ENCODE results near the gene ANKRD22.

Gene ANKRD22

GRCh38 chr10:88819290-88819689, 32.4 kb downstream of the ANKRD22 start:
- TF ChIP-seq CTCF (IDR thresholded peaks at IDR 0.05), result no peak

GRCh38 chr10:88813200-88813599, 38.4 kb downstream of the ANKRD22 start:
- no peak for TF ChIP-seq CTCF (IDR thresholded peaks at IDR 0.05)

DNA sequence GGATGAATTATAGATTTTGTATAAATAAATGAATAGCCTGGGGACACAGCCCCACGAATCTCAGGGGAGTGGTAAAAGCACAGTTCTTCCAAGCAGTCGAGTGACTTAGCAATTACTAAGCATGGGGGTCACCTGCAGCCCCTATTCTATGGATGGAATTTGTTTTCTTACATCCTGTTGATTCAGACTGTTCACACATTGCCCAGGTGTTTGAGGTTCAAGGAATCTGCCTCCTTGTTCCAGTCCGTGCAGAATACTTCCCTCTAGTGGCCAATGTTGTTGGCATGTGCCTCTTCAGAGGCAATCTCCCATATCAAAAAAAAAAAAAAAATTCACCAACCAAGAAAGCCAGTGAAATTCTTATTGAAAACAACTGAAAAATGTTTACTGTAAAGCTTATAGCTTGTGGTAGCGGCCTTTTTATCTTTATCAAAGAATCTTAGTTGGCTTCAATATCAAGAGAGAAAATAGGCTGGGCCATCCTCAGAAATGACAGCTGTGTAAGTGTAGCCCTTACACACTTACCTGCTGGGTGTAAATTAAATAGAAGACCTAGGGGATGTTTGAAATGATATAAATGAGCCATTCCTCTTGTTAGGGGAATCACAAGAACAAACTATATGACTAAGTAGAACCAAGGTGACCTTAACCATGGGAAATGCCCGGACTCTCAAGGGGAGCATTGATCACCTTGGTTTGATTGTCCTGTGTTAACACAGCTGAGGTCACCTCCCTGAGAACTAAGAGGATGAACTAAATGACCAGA, 41.3 kb downstream of the ANKRD22 start:
- TF ChIP-seq CTCF (IDR thresholded peaks at IDR 0.05), result peak; percentile 59

- TF ChIP-seq CTCF (IDR thresholded peaks at IDR 0.05), result no peak
Measured at GRCh38 chr10:88809621-88810020, 42.0 kb downstream of the ANKRD22 start.

DNA sequence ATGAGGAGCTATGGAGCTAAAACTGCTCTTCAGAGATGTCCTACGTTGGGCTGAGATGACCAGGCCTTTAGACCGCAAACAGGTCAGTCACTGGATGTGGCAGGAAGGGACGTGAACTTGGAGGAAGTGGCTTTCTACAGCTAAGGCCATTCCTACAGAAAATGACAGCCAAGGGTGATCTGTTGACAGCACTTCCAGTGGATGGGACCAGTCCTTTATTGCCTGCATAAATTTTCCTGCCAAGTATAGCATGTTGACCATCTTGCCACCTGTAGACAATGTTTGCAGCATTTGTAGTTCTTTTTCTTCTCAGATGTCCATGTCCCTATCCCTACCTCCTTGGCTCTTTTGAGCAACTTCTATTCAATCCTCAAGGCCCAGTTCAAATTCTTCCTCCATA, 45.7 kb downstream of the ANKRD22 start:
- no peak for TF ChIP-seq CTCF (IDR thresholded peaks at IDR 0.05)

DNA sequence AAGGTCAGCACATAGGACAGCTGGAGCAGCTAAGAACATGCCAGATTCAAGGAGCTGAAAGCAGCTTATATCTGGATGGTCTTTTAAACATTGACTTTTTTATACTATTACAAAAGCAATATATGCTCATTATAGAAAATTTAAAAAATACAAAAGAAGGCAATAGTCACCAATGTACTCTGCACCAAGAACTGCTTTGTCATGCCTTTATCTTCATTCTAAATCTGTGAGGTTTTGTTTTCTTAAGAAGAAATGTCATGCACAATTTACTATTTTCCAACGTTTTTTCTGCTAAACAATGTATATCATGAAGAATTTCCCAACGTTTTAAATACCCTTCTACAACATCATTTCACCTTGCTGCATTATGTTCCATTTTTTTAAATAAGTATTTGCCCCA, 46.3 kb downstream of the ANKRD22 start:
- TF ChIP-seq CTCF (IDR thresholded peaks at IDR 0.05), result no peak

DNA sequence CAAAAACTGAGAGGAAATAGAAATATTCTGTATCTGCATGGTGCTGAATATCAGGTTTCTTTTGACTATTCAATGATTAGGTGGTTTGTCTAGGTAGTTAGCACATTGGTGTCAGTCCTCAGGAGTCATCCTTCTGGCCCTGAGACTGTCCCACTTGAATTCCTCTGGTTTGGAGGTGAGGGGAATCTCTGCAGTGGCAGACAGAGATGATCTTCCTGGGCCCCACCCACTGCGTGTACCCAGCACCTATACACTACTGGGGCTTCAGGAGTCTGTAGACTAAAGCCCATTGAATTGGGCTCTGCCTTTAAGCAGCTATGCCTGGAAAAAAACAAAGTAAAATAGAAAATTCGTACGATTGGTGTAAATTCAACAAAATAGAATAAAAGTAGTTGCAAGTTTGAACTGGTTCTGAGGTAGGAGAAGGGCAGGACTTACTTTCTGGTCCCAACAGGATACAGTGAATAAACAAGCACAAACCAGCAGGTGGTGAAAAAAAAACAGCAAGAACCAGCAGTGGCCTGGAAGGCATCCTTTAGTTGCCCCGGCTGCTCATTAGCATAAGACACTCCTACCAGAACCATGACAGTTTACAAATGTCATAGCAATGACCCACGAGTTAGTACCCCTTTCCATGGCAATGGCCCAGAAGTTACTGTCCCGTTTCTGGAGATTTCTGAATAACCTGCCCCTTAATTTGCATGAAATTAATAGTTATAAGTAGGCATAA, 47.4 kb downstream of the ANKRD22 start:
- TF ChIP-seq CTCF (IDR thresholded peaks at IDR 0.05), result no peak

Measured in LNCAP (cell line).